Endothelial cell of umbilical vein (primary cell): ENCODE measurements around the gene DPF3. TPM values are rescaled to one million over a fixed set of nuclear protein-coding genes. Genes with fewer than 3 reads are reported as not detected.
A peak's percentile ranks its signal among the peaks of the same experiment; 100 is the strongest.

Experiments used
- BruUV-seq: library from RNA; stranded (reverse); fragments of 400-500 nt; replicated peaks from 2 replicates; lab custom pipeline; 2021; lab: Mats Ljungman, UMichigan
- CTCF ChIA-PET: fragments of 300-600, 350-600 bp; sonication (Branson Sonifier 250); formaldehyde crosslinking; loops from one replicate; lab custom pipeline; 2021; ENCODE audit warnings: antibody characterized with exemption, inconsistent platforms; lab: Charles Lee
- POLR2A ChIA-PET: fragments of 300-600, 350-600 bp; sonication (Branson Sonifier 250); formaldehyde crosslinking; loops from one replicate; lab custom pipeline; 2021; ENCODE audit warnings: antibody characterized with exemption, inconsistent platforms; lab: Charles Lee
- DNase-seq: peaks from one replicate; pipeline ENCODE4 v3.0.0-alpha.2; 2011; ENCODE audit warnings: low read depth, low spot score
- FAIRE-seq: peaks from 2 replicates; lab custom pipeline; 2011; peaks lifted over from hg19 to GRCh38; lab: Jason Lieb, UNC
- H2AFZ ChIP-seq: 2 replicates; pipeline ENCODE4 v1.6.0; 2012; ENCODE audit warnings: low read depth, low read length, control low read depth, inconsistent platforms
- H3K27ac ChIP-seq: 2 replicates; pipeline ENCODE4 v1.5.1; 2011; ENCODE audit warnings: low read depth, mild to moderate bottlenecking, control low read depth, low read length, moderate library complexity; ENCODE audit not compliant: insufficient read depth
- H3K27me3 ChIP-seq, 2 experiments: 2 replicates each; pipeline versions ENCODE4 v1.6.0 to v1.6.1; 2011; ENCODE audit warnings: low read length in 2 of 2, mixed read lengths in 1 of 2; ENCODE audit not compliant: control insufficient read depth in 2 of 2, insufficient read depth in 2 of 2
- H3K36me3 ChIP-seq, 2 experiments: 2 replicates in 1 of 2; 3 replicates in 1 of 2; pipeline ENCODE4 v1.5.1; 2011; ENCODE audit warnings: low read length in 2 of 2, mild to moderate bottlenecking in 1 of 2, moderate library complexity in 1 of 2; ENCODE audit not compliant: control insufficient read depth in 2 of 2, insufficient read depth in 2 of 2; ENCODE audit errors: extremely low read depth in 1 of 2
- H3K4me1 ChIP-seq: 3 replicates; pipeline ENCODE4 v1.5.1; 2011; ENCODE audit warnings: mild to moderate bottlenecking, low read length; ENCODE audit not compliant: control insufficient read depth, insufficient read depth; ENCODE audit errors: extremely low read depth
- H3K4me2 ChIP-seq: 2 replicates; pipeline ENCODE4 v1.6.1; 2011; ENCODE audit warnings: low read length, control low read depth, mixed read lengths; ENCODE audit not compliant: insufficient read depth
- H3K4me3 ChIP-seq, 3 experiments: fragments of 200-600 bp in 1 of 3; sonication (generic), shearing (Covaris generic) in 1 of 3; replicated peaks in 1 of 3; 2 replicates each; pipeline ENCODE4 v1.5.1; 2011 to 2016; ENCODE audit warnings: control low read depth in 3 of 3, low read length in 3 of 3, mild to moderate bottlenecking in 2 of 3, inconsistent platforms in 1 of 3, low read depth in 1 of 3, moderate library complexity in 1 of 3; ENCODE audit not compliant: insufficient read depth in 1 of 3
- H3K79me2 ChIP-seq: 2 replicates; pipeline ENCODE4 v1.6.0; 2012; ENCODE audit warnings: low read length, inconsistent platforms; ENCODE audit not compliant: control insufficient read depth, insufficient read depth
- H3K9ac ChIP-seq: replicated peaks from 2 replicates; pipeline ENCODE3; 2011; ENCODE audit warnings: low read length, control low read depth; ENCODE audit not compliant: insufficient read depth; ENCODE audit errors: extremely low read depth
- H3K9me1 ChIP-seq: replicated peaks from 3 replicates; pipeline ENCODE4 v1.6.0; 2011; ENCODE audit warnings: mild to moderate bottlenecking, low read length; ENCODE audit not compliant: control insufficient read depth, insufficient read depth; ENCODE audit errors: extremely low read depth
- H3K9me3 ChIP-seq: replicated peaks from 2 replicates; pipeline ENCODE4 v1.5.1; 2012; ENCODE audit warnings: low read length, inconsistent platforms; ENCODE audit not compliant: control insufficient read depth, insufficient read depth
- H4K20me1 ChIP-seq: replicated peaks from 2 replicates; pipeline ENCODE3; 2011; ENCODE audit warnings: mild to moderate bottlenecking, low read length; ENCODE audit not compliant: control insufficient read depth, insufficient read depth; ENCODE audit errors: extremely low read depth
- EZH2 ChIP-seq: IDR thresholded peaks from 2 replicates; pipeline ENCODE4 v1.6.1; 2012; ENCODE audit warnings: borderline replicate concordance, low read depth, mild to moderate bottlenecking, moderate library complexity, low read length, inconsistent platforms; ENCODE audit not compliant: severe bottlenecking
- FOS ChIP-seq: IDR thresholded peaks from 2 replicates; pipeline ENCODE4 v1.6.1; 2011; ENCODE audit warnings: mild to moderate bottlenecking, low read length, moderate library complexity, borderline replicate concordance; ENCODE audit not compliant: insufficient read depth
- GATA2 ChIP-seq: IDR thresholded peaks from 2 replicates; pipeline ENCODE4 v1.7.0; 2011; ENCODE audit warnings: low read depth, mild to moderate bottlenecking, moderate library complexity, mixed read lengths, low read length; ENCODE audit not compliant: insufficient read length, insufficient read depth
- JUN ChIP-seq: IDR thresholded peaks from 2 replicates; pipeline ENCODE4 v1.6.1; 2011; ENCODE audit warnings: borderline replicate concordance, low read depth; ENCODE audit not compliant: insufficient read length, insufficient read depth
- MYC ChIP-seq: IDR thresholded peaks from one replicate; pipeline ENCODE4 v1.6.1; 2011; ENCODE audit warnings: mild to moderate bottlenecking, low read depth, low read length
- POLR2A ChIP-seq: IDR thresholded peaks from 2 replicates; pipeline ENCODE4 v1.6.1; 2012; ENCODE audit warnings: low read depth, mild to moderate bottlenecking, control low read depth, low read length
- POLR2AphosphoS5 ChIP-seq: IDR thresholded peaks from 2 replicates; pipeline ENCODE4 v1.6.1; 2012; ENCODE audit warnings: low read depth, mild to moderate bottlenecking, control low read depth, low read length, moderate library complexity; ENCODE audit not compliant: insufficient read depth
- dilution Hi-C: fragments of 300-500 bp; cut with MboI; formaldehyde crosslinking; loops from one replicate; pipeline ENCODE4 v1.15.0; 2019; ENCODE audit warnings: low sequenced_read_pairs; ENCODE audit not compliant: extremely low pct_ligation_motif_present
- intact Hi-C: fragments of 100-400 bp; cut with micrococcal nuclease; formaldehyde crosslinking; loops from one replicate; pipeline ENCODE4 v1.10.0; 2022
- polyA plus RNA-seq, 4 experiments: library from polyadenylated mRNA; depleted of rRNA in 3 of 4; stranded (reverse) in 3 of 4; unstranded in 1 of 4; fragments of >200 nt; gene quantifications; 2 replicates each; pipeline versions ENCODE4 v1.2.1 to v1.2.3, GENCODE V29; 2011 to 2012; ENCODE audit warnings: missing spikeins in 1 of 4
- total RNA-seq: library from RNA; stranded (reverse); gene quantifications from 2 replicates; pipeline ENCODE4 v1.2.3, GENCODE V29; 2021
- TF ChIP-seq, protein P1 (sequence below): IDR thresholded peaks from 2 replicates; pipeline ENCODE4 v1.6.1; 2011; ENCODE audit not compliant: insufficient read depth, insufficient read length
- TF ChIP-seq, protein P2 (sequence below), 2 donors: IDR thresholded peaks; 1 replicate in 1 of 2; 2 replicates in 1 of 2; pipeline ENCODE4 v1.5.1; 2011; ENCODE audit warnings: low read length in 2 of 2, mild to moderate bottlenecking in 2 of 2, moderate library complexity in 2 of 2, control low read depth in 1 of 2, inconsistent platforms in 1 of 2, low read depth in 1 of 2; ENCODE audit not compliant: insufficient read depth in 1 of 2; ENCODE audit errors: extremely low read depth in 1 of 2

The DPF3 gene
- total and polyA plus RNA-seq, 2 donors (not counting 3 experiments of a cell fraction or from before 2014, with no cell fraction given) = 2.4 to 3.5 TPM

DNA sequence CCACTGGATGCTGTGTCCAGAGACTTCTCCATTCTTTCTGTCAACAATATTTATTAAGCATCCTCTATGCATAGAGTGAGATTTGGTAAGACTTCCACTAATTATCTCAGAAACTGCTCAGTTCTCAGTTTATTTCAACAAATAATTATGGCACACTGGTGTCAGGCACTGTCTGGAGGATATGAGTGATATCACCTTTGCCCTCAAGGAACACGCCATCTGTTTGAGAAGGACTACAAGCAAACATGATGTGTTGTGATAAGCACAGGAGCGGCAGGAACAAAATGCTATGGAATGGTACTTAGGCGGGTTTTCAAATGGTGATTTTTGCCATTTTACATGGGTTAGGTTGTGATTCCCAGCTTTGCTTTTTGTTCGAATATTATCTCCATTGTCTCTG is 229.2 kb downstream of the DPF3 start:
- POLR2A ChIA-PET = interaction anchor here (1.1 to 2.0 kb wide), 2 partner anchors 14 to 47 kb away, joined by 3 to 7 read pairs; no protein-coding TSS in a partner anchor
- TF ChIP-seq JUN (peak; percentile 5), EZH2 (no peak), POLR2AphosphoS5 (peak; percentile 81), GATA2 (peak; percentile 91), MYC (peak; percentile 55), FOS (peak; percentile 79), POLR2A (no peak)
- TF ChIP-seq, protein P1, sequence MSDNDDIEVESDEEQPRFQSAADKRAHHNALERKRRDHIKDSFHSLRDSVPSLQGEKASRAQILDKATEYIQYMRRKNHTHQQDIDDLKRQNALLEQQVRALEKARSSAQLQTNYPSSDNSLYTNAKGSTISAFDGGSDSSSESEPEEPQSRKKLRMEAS = no peak
- TF ChIP-seq, protein P2, sequence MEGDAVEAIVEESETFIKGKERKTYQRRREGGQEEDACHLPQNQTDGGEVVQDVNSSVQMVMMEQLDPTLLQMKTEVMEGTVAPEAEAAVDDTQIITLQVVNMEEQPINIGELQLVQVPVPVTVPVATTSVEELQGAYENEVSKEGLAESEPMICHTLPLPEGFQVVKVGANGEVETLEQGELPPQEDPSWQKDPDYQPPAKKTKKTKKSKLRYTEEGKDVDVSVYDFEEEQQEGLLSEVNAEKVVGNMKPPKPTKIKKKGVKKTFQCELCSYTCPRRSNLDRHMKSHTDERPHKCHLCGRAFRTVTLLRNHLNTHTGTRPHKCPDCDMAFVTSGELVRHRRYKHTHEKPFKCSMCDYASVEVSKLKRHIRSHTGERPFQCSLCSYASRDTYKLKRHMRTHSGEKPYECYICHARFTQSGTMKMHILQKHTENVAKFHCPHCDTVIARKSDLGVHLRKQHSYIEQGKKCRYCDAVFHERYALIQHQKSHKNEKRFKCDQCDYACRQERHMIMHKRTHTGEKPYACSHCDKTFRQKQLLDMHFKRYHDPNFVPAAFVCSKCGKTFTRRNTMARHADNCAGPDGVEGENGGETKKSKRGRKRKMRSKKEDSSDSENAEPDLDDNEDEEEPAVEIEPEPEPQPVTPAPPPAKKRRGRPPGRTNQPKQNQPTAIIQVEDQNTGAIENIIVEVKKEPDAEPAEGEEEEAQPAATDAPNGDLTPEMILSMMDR (IDR thresholded peaks at IDR 0.05; ENCODE audit: extremely low read depth in 1 of 2, insufficient read depth in 1 of 2, low read depth in 1 of 2, low read length in 2 of 2) = no peak
- FAIRE-seq = no peak

More for the DNA sequence above, 229.2 kb downstream of the DPF3 start:
- dilution Hi-C loops (no loop called here), intact Hi-C loops (loop anchor here (1.0 to 5.0 kb wide), 11 partner anchors 13 to 240 kb away; partner anchors contain the start of gene DPF3)
- peak; percentile 62 for DNase-seq
- no peaks in the 10 kb centered on the region for H3K36me3 ChIP-seq
- no peaks in the 10 kb centered on the region for H3K27me3 ChIP-seq
- CTCF ChIA-PET = interaction anchor here (0.9 to 2.0 kb wide), 9 partner anchors 9 to 229 kb away, joined by 3 to 9 read pairs (median 5); partner anchors contain the start of gene DPF3
- H3K4me2 ChIP-seq = peak overlapping the region; percentile 72
- peak overlapping the region; percentile 84 for H3K9ac ChIP-seq
- no peaks in the 10 kb centered on the region for H3K9me3 ChIP-seq
- no peak overlapping the region for H2AFZ ChIP-seq
- no peak overlapping the region for H3K4me3 ChIP-seq
- H3K27ac ChIP-seq = peak overlapping the region; percentile 97
- H3K79me2 ChIP-seq = no peaks in the 10 kb centered on the region
- H3K4me1 ChIP-seq = peaks cover 46% of the 10 kb centered on the region
- no peaks in the 10 kb centered on the region for H4K20me1 ChIP-seq
- H3K9me1 ChIP-seq = no peaks in the 10 kb centered on the region
- BruUV-seq = TSS peak; percentile 96
